Measurements from ENCODE around the gene BTNL9. TPM values are rescaled to one million over a fixed set of nuclear protein-coding genes. Genes with fewer than 3 reads are reported as not detected.

Gene BTNL9
- total RNA-seq, 4 donors from 2014 or later: 9.1 to 30.6 (median 15.0) TPM

DNA sequence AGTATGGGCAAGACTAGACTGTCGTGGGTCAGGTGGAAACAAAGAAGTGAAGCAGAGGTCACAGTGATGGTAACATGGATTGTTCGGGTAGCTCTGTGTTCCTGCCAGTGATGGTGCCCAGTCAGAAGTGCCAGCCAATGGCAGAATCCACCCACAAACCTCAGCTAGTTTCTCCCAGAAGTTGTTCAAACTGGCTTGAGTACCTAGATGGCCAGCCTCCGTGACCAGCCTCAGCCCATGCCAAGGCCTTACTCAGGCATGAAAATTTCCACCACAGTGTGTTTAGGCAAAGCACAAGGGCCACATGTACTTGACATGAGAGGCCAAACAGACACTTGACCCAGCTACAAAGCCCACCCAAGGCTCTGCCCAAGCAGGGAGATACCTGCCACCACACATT, 19.4 kb upstream of the BTNL9 start:
- WGBS: 94% methylated on average over 3 of the region's 3 CpGs
- H3K4me3 ChIP-seq: no peak overlapping the region
- peaks cover 0 to 14% (median 0%) of the 10 kb centered on the region in 4 donors for H3K27me3 ChIP-seq
- H3K4me1 ChIP-seq: no peaks in the 10 kb centered on the region
- H3K36me3 ChIP-seq: no peaks in the 10 kb centered on the region
- intact Hi-C loops (cut with DNase I): no loop called here
- H3K27ac ChIP-seq (replicated peaks in 1 of 4): no peak overlapping the region
- peaks cover 0 to 43% (median 32%) of the 10 kb centered on the region in 4 donors for H3K9me3 ChIP-seq
- no peak for DNase-seq (ENCODE audit: extremely low spot score)
- TF ChIP-seq EP300 (IDR thresholded peaks at IDR 0.05): no peak
- TF ChIP-seq, protein P1, sequence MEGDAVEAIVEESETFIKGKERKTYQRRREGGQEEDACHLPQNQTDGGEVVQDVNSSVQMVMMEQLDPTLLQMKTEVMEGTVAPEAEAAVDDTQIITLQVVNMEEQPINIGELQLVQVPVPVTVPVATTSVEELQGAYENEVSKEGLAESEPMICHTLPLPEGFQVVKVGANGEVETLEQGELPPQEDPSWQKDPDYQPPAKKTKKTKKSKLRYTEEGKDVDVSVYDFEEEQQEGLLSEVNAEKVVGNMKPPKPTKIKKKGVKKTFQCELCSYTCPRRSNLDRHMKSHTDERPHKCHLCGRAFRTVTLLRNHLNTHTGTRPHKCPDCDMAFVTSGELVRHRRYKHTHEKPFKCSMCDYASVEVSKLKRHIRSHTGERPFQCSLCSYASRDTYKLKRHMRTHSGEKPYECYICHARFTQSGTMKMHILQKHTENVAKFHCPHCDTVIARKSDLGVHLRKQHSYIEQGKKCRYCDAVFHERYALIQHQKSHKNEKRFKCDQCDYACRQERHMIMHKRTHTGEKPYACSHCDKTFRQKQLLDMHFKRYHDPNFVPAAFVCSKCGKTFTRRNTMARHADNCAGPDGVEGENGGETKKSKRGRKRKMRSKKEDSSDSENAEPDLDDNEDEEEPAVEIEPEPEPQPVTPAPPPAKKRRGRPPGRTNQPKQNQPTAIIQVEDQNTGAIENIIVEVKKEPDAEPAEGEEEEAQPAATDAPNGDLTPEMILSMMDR (IDR thresholded peaks at IDR 0.05): no peak
- no peak for TF ChIP-seq POLR2A (IDR thresholded peaks at IDR 0.05; ENCODE audit: low read depth)
- no peak for TF ChIP-seq POLR2AphosphoS5 (IDR thresholded peaks at IDR 0.05)

DNA sequence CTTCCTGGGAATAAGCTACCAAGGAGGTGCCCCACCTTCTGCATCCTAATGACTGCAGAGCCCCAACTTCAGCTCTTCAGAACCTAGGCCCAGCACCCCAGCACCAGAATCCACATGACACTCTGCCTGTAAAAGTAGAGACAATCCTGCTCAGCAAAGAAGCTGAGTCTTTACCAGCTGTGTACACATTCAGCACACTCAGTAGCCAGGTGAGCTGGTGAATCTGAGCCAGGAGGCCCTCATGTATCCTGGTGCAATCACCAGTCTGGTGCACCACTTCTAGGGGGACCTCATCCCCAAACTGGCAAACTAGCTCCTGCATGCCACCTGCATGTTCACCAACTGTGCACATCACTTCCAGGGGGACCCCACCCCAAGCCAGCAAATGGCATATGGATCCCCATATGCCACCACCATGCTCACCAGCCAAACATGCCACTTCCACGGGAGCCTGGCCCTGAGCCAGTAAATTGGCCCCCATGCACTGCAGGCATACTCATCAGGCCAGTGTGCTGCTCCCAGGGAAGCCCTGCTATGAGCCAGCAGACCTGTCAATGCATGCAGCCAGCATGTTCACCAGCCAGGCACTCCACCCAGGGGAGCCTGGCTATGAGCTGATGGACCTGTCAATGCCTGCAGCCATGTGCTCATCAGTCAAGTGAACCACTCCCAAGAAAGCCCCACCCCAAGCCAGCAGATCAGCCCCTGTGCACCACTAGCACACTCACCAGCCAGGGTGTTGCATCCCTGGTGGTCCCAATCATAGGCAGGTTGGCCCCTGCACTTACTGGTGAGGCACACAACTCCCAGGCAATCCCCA, 15.6 kb upstream of the BTNL9 start:
- WGBS: 86% methylated on average over 1 of the region's 1 CpG
- Histone ChIP-seq H3K4me3 (no peak overlapping the region), H3K36me3 (no peaks in the 10 kb centered on the region), H3K9me3 (peaks cover 0 to 54% (median 35%) of the 10 kb centered on the region in 4 donors), H3K27me3 (peaks cover 0 to 30% (median 0%) of the 10 kb centered on the region in 4 donors), H3K4me1 (no peaks in the 10 kb centered on the region), H3K27ac (replicated peaks in 1 of 4) (no peak overlapping the region)
- intact Hi-C loops (cut with DNase I): no loop called here
- TF ChIP-seq, protein P1 (IDR thresholded peaks at IDR 0.05): no peak
- TF ChIP-seq EP300 (IDR thresholded peaks at IDR 0.05): no peak
- no peak for TF ChIP-seq POLR2A (IDR thresholded peaks at IDR 0.05; ENCODE audit: low read depth)
- no peak for TF ChIP-seq POLR2AphosphoS5 (IDR thresholded peaks at IDR 0.05)
- DNase-seq (ENCODE audit: extremely low spot score): no peak

DNA sequence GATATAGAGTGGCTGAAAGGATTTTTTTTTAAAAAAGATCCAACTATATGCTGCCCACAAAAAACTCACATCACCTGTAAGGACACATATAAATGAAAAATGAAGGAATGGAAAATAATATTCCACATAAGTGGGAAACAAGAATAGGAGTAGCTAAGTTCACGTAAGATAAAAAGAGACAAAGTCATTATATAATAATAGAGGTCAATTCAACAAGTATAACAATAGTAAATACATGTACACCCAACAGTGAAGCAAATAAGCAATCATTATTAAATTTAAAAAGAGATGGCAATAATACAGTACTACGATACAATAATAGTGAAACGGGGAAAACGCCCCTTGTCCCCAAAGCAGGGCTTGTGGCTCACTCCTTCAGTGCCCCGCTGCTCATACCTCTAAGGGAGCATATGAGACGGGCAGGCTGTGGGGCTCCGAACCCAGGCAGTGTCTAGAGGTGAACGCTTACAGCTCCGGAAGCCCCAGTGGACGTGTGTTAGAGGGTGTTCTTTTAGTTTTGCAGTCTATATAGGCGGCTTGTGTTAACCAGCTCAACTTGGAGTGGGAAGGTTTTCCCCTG, 12.5 kb upstream of the BTNL9 start:
- Histone ChIP-seq H3K9me3 (peaks cover 0 to 38% (median 20%) of the 10 kb centered on the region in 4 donors), H3K27ac (replicated peaks in 1 of 4) (no peak overlapping the region), H3K4me1 (no peaks in the 10 kb centered on the region), H3K36me3 (no peaks in the 10 kb centered on the region), H3K4me3 (no peak overlapping the region), H3K27me3 (peaks cover 0 to 37% (median 0%) of the 10 kb centered on the region in 4 donors)
- intact Hi-C loops (cut with DNase I): no loop called here
- DNase-seq (ENCODE audit: extremely low spot score): no peak
- 92% methylated on average over 11 of the region's 11 CpGs for WGBS
- TF ChIP-seq EP300 (IDR thresholded peaks at IDR 0.05) (no peak), POLR2AphosphoS5 (IDR thresholded peaks at IDR 0.05) (no peak), POLR2A (IDR thresholded peaks at IDR 0.05; ENCODE audit: low read depth) (no peak)
- TF ChIP-seq, protein P1 (IDR thresholded peaks at IDR 0.05): no peak

DNA sequence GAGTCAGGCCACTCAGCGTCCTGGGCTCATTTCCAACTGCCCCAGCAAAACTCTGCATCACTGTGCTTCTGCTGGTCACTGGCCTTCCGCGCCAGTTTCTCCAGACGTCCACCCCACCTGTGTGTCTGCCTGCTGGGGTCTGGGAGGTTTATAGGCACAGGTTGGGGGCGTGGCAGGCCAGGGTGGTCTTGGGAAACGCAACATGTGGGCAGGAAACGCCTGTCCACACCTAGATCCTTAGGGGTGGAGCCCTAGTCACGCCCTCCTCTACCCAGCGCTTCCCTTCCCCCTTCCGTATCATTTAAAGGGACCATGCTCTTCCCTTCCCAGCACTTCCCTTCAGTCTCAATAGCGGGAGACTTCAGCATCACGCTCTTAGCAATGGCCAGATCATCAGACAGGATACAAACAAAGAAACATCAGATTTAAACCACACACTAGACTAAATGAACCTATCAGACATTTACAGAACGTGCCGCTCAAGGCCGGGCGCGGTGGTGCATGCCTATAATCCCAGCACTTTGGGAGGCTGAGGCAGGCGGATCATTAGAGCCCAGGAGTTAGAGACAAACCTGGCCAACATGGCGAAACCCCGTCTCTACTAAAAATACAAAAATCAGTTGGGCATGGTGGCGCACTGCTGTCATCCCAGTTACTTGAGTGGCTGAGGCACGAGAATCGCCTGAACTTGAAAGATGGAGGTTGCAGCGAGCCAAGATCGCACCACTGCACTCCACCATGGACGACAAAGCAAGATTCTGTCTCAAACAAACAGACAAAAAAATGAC, 11.8 kb upstream of the BTNL9 start:
- intact Hi-C loops (cut with DNase I): no loop called here
- DNase-seq (ENCODE audit: extremely low spot score): peak; percentile 55
- Histone ChIP-seq H3K27me3 (peaks cover 0 to 37% (median 0%) of the 10 kb centered on the region in 4 donors), H3K36me3 (no peaks in the 10 kb centered on the region), H3K9me3 (peaks cover 0 to 31% (median 15%) of the 10 kb centered on the region in 4 donors), H3K27ac (replicated peaks in 1 of 4) (no peak overlapping the region), H3K4me3 (no peak overlapping the region), H3K4me1 (no peaks in the 10 kb centered on the region)
- WGBS: 85% methylated on average over 26 of the region's 26 CpGs
- TF ChIP-seq POLR2A (IDR thresholded peaks at IDR 0.05; ENCODE audit: low read depth) (no peak), EP300 (IDR thresholded peaks at IDR 0.05) (no peak), POLR2AphosphoS5 (IDR thresholded peaks at IDR 0.05) (no peak)
- TF ChIP-seq, protein P1 (IDR thresholded peaks at IDR 0.05): no peak
